SJCRH30 (cell line): ENCODE data around the gene OR14J1. TPM values are rescaled to one million over a fixed set of nuclear protein-coding genes. Genes with fewer than 3 reads are reported as not detected.

ENCODE experiments used
- DNase-seq, 2 experiments: peaks; one replicate each; pipeline ENCODE4 v3.0.0-alpha.2; 2015 to 2020
- H3K27ac ChIP-seq: fragments of 250-450 bp; sonication (Bioruptor Pico); 2 replicates; pipeline ENCODE4 v1.5.1; 2020; ENCODE audit warnings: mild to moderate bottlenecking, moderate library complexity
- H3K27me3 ChIP-seq: fragments of 250-450 bp; sonication (Bioruptor Pico); 2 replicates; pipeline ENCODE4 v1.5.1; 2020; ENCODE audit warnings: mild to moderate bottlenecking, moderate library complexity
- H3K36me3 ChIP-seq: fragments of 250-450 bp; sonication (Bioruptor Pico); 2 replicates; pipeline ENCODE4 v1.5.1; 2020; ENCODE audit warnings: mild to moderate bottlenecking, moderate library complexity
- H3K4me1 ChIP-seq: fragments of 250-450 bp; sonication (Bioruptor Pico); 2 replicates; pipeline ENCODE4 v1.5.1; 2020; ENCODE audit warnings: mild to moderate bottlenecking, moderate library complexity
- H3K4me3 ChIP-seq: fragments of 250-450 bp; sonication (Bioruptor Pico); 2 replicates; pipeline ENCODE4 v1.5.1; 2020; ENCODE audit warnings: mild to moderate bottlenecking, moderate library complexity
- H3K9me3 ChIP-seq: fragments of 250-450 bp; sonication (Bioruptor Pico); replicated peaks from 2 replicates; pipeline ENCODE4 v1.5.1; 2020; ENCODE audit warnings: mild to moderate bottlenecking, moderate library complexity
- total RNA-seq: library from RNA; depleted of rRNA; stranded (reverse); fragments of >200 nt; shearing (Covaris generic); gene quantifications from 2 replicates; pipeline ENCODE4 v1.2.3, GENCODE V29; 2014; rRNA removed

Gene OR14J1
- total RNA-seq, 1 experiment from 2014 or later: not detected

DNA sequence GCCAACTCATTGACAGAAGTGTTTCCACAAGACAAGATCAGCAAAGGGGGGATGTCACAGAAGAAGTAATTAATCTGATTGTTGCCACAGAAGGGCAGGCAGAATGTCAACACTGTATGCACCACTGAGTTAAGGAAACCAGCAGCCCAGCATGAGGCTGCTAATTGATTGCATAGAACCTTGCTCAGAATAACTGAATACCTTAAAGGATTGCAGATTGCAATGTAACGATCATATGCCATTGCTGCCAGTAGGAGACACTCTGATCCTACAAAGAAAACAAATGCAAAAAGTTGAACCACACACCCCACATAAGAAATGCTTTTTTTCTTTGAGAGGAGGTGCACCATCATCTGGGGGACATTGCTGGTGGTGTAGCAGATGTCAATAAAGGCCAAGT lies 54.1 kb downstream of the OR14J1 start:
- no peak overlapping the region for H3K27ac ChIP-seq
- no peak for DNase-seq
- no peak overlapping the region for H3K4me3 ChIP-seq
- no peaks in the 10 kb centered on the region for H3K27me3 ChIP-seq
- H3K4me1 ChIP-seq: no peaks in the 10 kb centered on the region
- no peaks in the 10 kb centered on the region for H3K36me3 ChIP-seq
- H3K9me3 ChIP-seq: no peaks in the 10 kb centered on the region

Other genes starting within 250 kb of the OR14J1 start
- gene OR2B3, start 214.4 kb upstream of the OR14J1 start, total RNA-seq: not detected in 2 replicates
- not detected in 2 replicates for gene OR2J1, start 202.2 kb upstream of the OR14J1 start, total RNA-seq
- gene OR2J3, start 193.6 kb upstream of the OR14J1 start, total RNA-seq: not detected in 2 replicates
- not detected in 2 replicates for gene OR2J2, start 130.8 kb upstream of the OR14J1 start, total RNA-seq
- gene OR5V1, start 67.2 kb downstream of the OR14J1 start, total RNA-seq: not detected in 2 replicates
- not detected in 2 replicates for gene OR12D3, start 73.6 kb downstream of the OR14J1 start, total RNA-seq
- gene OR12D2, start 93.9 kb downstream of the OR14J1 start, total RNA-seq: not detected in 2 replicates
- gene OR12D1, start 113.2 kb downstream of the OR14J1 start, total RNA-seq: not detected in 2 replicates
- gene OR10C1, start 137.6 kb downstream of the OR14J1 start, total RNA-seq: not detected in 2 replicates
- gene OR11A1, start 155.4 kb downstream of the OR14J1 start, total RNA-seq: not detected in 2 replicates
- not detected in 2 replicates for gene OR2H1, start 155.5 kb downstream of the OR14J1 start, total RNA-seq
- gene MAS1L, start 186.3 kb downstream of the OR14J1 start, total RNA-seq: not detected in 2 replicates